Fibroblast of skin of right biceps (primary cell): ENCODE data around the gene ULK4.
"Not testable (repeated sequence)": the region's sequence is repeated elsewhere in the genome, so short reads cannot be mapped to it uniquely, and the experiment has no call there.

Source experiments
- DNase-seq: peaks from one replicate; pipeline ENCODE4 v3.0.0-alpha.2; 2013

ULK4 gene

GRCh38 chr3:41860489-41860888 lies 101.4 kb downstream of the ULK4 start:
- DNase-seq = not testable (repeated sequence)

- no peak for DNase-seq
Observed at GRCh38 chr3:41854956-41855355, 106.9 kb downstream of the ULK4 start.

- DNase-seq = no peak
Observed at GRCh38 chr3:41853540-41854196, 108.2 kb downstream of the ULK4 start.

GRCh38 chr3:41848753-41849574 lies 112.9 kb downstream of the ULK4 start:
- no peak for DNase-seq

GRCh38 chr3:41847679-41848078 lies 114.2 kb downstream of the ULK4 start:
- DNase-seq = no peak

GRCh38 chr3:41846850-41847249 lies 115.1 kb downstream of the ULK4 start:
- DNase-seq = no peak

GRCh38 chr3:41845826-41846225 lies 116.1 kb downstream of the ULK4 start:
- DNase-seq = no peak

GRCh38 chr3:41844256-41844655 lies 117.6 kb downstream of the ULK4 start:
- DNase-seq = not testable (repeated sequence)

GRCh38 chr3:41840936-41841668 lies 120.8 kb downstream of the ULK4 start:
- not testable (repeated sequence) for DNase-seq

GRCh38 chr3:41836360-41837134 lies 125.4 kb downstream of the ULK4 start:
- no peak for DNase-seq

- no peak for DNase-seq
Observed at GRCh38 chr3:41833628-41834027, 128.3 kb downstream of the ULK4 start.

- no peak for DNase-seq
Observed at GRCh38 chr3:41819236-41819635, 142.7 kb downstream of the ULK4 start.

GRCh38 chr3:41808618-41809017 lies 153.3 kb downstream of the ULK4 start:
- DNase-seq = no peak

- DNase-seq = peak; percentile 78
Observed at GRCh38 chr3:41808152-41808551, 153.8 kb downstream of the ULK4 start.

GRCh38 chr3:41794748-41795589 lies 166.9 kb downstream of the ULK4 start:
- no peak for DNase-seq

- no peak for DNase-seq
Observed at GRCh38 chr3:41792806-41793205, 169.1 kb downstream of the ULK4 start.

GRCh38 chr3:41769106-41769505 lies 192.8 kb downstream of the ULK4 start:
- no peak for DNase-seq

- DNase-seq = no peak
Observed at GRCh38 chr3:41768363-41768762, 193.5 kb downstream of the ULK4 start.

- DNase-seq = not testable (repeated sequence)
Observed at GRCh38 chr3:41762867-41763266, 199.0 kb downstream of the ULK4 start.

- no peak for DNase-seq
Observed at GRCh38 chr3:41753651-41754050, 208.3 kb downstream of the ULK4 start.

- no peak for DNase-seq
Observed at GRCh38 chr3:41751597-41751996, 210.3 kb downstream of the ULK4 start.

- no peak for DNase-seq
Observed at GRCh38 chr3:41749988-41750387, 211.9 kb downstream of the ULK4 start.
